T-helper 1 cell treated with Interleukin-12 subunit alpha and Interleukin-12 subunit beta and Interleukin-4 antibody, amounts not matched to agents 30 μg/mL and 1 μg/mL, for 36 hours (primary cell): ENCODE data around the gene FTCDNL1.

Experiments
- H3K27ac Mint-ChIP-seq: one replicate; pipeline ENCODE4 v1.8.0; 2021; ENCODE audit warnings: mild to moderate bottlenecking, mixed read lengths
- H3K27me3 Mint-ChIP-seq: one replicate; pipeline ENCODE4 v1.8.0; 2021; ENCODE audit warnings: low read depth, mixed read lengths
- H3K36me3 Mint-ChIP-seq: one replicate; pipeline ENCODE4 v1.8.0; 2021; ENCODE audit warnings: low read depth, mixed read lengths
- H3K4me1 Mint-ChIP-seq: one replicate; pipeline ENCODE4 v1.8.0; 2021; ENCODE audit warnings: low read depth, mixed read lengths
- H3K4me3 Mint-ChIP-seq: one replicate; pipeline ENCODE4 v1.8.0; 2021; ENCODE audit warnings: mild to moderate bottlenecking, moderate library complexity, mixed read lengths
- H3K9me3 Mint-ChIP-seq: one replicate; pipeline ENCODE4 v1.8.0; 2021; ENCODE audit warnings: mixed read lengths

Gene FTCDNL1

DNA sequence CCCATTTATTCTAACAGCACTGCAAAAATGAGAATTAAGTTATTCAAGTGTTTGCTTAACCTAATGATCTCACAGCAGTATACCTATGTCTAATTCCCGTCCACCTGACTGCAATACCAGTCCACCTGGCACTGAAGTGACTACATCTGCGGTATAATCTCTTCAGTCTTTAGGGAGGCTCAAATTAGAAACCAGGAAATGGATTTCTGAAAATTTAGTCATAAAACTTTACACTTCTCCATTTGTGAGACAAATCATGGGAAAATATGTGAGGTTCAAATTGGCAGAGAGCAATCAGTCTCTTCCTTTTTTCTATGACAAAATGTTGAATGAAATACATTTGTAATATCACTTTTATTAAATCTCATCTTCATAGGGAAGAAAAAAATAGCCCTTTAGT lies 33.0 kb downstream of the FTCDNL1 start:
- Mint-ChIP-seq H3K4me3 (no peak overlapping the region), H3K9me3 (no peaks in the 10 kb centered on the region), H3K36me3 (no peaks in the 10 kb centered on the region), H3K27me3 (peaks cover 10% of the 10 kb centered on the region), H3K4me1 (no peaks in the 10 kb centered on the region), H3K27ac (no peak overlapping the region)

DNA sequence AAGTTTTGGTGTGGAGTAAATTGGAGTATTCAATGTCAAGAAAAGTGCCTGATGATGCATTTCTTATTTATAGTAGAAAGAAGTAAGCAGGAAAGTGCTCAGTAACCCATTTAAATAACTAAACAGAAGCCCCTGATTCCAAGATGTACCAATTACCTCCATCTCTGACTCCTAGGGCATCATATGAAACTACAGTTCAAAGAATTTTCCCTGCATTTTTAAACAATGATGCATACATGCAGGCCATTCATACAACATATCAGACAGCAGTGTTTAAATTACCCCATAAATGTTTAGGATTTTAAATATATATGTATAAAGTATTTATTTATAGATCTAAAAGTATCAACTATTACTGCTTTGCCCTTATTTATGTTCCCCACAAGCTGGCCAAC lies 36.2 kb downstream of the FTCDNL1 start:
- Mint-ChIP-seq H3K9me3 (no peaks in the 10 kb centered on the region), H3K27ac (no peak overlapping the region), H3K4me3 (no peak overlapping the region), H3K36me3 (no peaks in the 10 kb centered on the region), H3K4me1 (no peaks in the 10 kb centered on the region), H3K27me3 (peaks cover 10% of the 10 kb centered on the region)

DNA sequence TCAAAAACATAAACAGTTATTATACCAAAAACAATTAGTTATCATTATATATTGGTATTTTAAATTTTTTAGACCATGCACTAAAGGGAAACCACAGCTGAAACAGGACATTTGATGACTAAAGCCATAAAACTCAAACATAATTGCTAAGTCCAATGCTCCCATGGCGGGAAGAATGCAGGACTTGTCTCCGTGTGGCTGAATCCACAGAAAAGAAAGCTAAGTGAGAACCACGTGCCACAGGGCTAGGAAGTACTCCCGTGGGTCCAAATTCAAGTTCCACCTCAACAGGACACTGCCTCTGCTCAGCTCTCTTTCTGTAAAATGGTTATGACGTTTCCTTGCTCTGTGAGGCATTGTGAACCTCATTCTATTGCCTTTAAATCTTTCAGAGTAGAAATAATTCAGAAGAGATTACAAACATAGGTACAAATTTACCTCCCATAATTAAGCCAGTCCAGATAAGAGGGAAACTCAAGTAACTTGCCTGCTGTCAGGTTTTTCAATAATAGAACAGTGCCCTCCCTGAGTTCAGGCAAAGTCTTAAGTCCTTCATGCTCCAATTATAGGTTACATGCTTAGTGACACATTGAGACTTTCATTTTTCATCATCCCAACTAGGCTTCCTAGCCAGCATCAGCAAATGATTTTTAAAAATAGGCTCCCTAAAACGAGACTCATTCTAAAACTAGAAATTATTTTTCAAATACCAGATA lies 36.7 kb downstream of the FTCDNL1 start:
- Mint-ChIP-seq H3K27me3 (peaks cover 10% of the 10 kb centered on the region), H3K36me3 (no peaks in the 10 kb centered on the region), H3K9me3 (no peaks in the 10 kb centered on the region), H3K27ac (no peak overlapping the region), H3K4me3 (no peak overlapping the region), H3K4me1 (no peaks in the 10 kb centered on the region)

DNA sequence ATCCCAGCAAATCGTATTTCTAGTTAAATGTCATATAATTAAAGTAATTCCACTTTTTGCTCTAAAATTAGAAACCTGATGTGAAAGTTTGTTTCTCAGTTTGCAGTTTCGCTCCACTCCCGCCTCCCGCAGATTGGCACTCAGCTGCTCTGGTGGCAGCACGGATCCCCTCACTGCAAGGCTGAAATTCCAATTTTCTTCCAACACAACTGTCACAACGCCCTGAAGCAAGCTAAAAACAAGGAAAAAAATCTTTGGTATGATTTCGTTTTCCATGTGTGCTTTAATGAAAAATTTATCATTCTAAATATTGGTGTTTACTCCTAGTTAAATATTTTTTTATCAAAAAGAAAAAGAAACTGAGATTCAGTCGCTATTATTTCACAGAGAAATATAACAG lies 38.5 kb downstream of the FTCDNL1 start:
- no peak overlapping the region for H3K4me3 Mint-ChIP-seq
- H3K4me1 Mint-ChIP-seq, result no peaks in the 10 kb centered on the region
- H3K27ac Mint-ChIP-seq, result no peak overlapping the region
- peaks cover 8% of the 10 kb centered on the region for H3K27me3 Mint-ChIP-seq
- no peaks in the 10 kb centered on the region for H3K36me3 Mint-ChIP-seq
- no peaks in the 10 kb centered on the region for H3K9me3 Mint-ChIP-seq

DNA sequence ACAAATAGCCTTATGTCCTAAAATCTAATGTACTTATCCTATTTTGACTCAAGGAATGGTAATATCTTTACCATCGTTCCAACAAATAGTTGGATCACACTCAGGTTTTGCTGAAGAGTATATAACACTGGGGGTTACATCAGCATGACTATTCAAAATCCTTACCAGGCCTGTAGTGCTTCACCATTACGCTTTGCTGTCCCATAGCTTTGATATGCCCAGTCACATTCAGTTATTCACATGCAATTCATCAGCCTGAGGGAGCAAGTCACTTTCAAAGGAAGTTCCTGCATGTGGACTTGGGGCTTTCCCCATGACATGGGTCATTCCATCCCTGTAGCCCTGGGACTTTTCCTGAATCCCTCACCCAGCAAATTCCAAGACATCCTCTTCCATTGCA lies 39.6 kb downstream of the FTCDNL1 start:
- Mint-ChIP-seq H3K4me3 (no peak overlapping the region), H3K9me3 (no peaks in the 10 kb centered on the region), H3K4me1 (no peaks in the 10 kb centered on the region), H3K27me3 (no peaks in the 10 kb centered on the region), H3K36me3 (no peaks in the 10 kb centered on the region), H3K27ac (no peak overlapping the region)

DNA sequence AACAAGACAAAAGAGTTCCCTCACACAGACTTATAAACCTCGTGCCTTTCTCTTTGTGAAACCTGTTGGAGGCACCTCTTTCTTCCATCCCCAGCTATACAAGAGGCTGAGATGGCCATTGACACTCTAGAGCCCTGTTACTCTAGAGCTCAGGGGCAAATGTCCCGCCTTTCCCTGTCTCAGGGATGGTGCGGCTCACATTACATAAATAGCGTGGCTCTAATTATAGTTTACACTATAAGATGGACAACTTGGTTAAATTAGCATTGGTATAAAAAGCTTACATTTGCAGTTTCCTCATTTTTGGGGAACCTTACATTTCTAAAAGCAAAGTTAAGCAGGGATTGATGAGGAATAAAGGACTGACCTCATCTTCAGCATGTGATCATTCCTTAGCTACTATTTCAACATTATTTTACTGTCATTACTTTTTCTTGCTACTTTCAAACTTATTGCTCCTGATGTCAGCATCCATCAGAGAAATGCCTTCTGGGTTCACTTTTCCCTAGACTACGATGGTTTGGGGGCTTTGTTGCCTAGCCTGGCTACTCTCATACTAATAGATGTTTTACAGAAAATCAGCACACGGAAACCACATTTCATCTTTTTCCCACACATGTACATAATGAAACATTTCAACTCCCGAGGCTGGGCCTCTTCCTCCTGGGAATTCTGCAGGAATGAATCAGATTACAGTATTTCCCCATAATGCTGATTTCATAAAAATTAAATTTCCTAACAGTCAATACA lies 40.4 kb downstream of the FTCDNL1 start:
- no peak overlapping the region for H3K27ac Mint-ChIP-seq
- no peak overlapping the region for H3K4me3 Mint-ChIP-seq
- H3K4me1 Mint-ChIP-seq, result no peaks in the 10 kb centered on the region
- H3K9me3 Mint-ChIP-seq, result no peaks in the 10 kb centered on the region
- H3K27me3 Mint-ChIP-seq, result no peaks in the 10 kb centered on the region
- H3K36me3 Mint-ChIP-seq, result no peaks in the 10 kb centered on the region

DNA sequence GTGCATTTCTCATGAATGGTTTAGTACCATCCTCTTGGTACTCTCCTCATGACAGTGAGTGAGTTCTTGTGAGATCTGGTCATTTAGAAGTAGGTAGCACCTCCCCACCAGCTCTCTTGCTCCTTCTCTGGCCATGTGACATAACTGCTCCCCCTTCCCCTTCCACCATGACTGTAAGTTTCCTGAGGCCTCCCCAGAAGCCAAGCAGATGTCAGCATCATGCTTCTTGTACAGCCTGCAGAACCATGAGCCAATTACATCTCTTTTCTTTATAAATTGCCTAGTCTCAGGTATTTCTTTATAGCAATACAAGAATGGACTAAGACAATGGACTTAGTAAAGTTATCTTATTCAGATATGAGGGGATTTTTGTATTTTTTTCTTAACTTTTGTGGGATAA lies 43.0 kb downstream of the FTCDNL1 start:
- Mint-ChIP-seq H3K27me3 (no peaks in the 10 kb centered on the region), H3K36me3 (no peaks in the 10 kb centered on the region), H3K9me3 (no peaks in the 10 kb centered on the region), H3K4me3 (no peak overlapping the region), H3K27ac (no peak overlapping the region), H3K4me1 (no peaks in the 10 kb centered on the region)

DNA sequence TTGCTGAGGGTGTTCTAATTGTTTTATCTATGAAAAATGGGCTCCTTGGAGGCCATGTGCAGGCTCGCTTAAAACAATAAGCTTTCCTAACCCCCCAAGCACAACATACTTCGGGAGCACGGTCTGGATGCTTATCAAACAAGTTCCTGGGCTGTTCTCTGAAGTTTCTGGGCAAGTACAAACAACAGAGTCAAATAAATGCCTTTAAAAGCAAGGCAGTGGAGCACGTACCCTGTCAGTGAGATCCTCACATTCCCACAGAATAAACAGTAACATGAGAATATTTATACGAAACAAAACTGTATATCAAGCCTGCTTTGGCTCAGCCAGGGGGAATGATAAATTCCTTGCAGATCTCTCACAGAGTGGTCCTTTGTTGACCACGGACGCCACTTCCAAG lies 44.8 kb downstream of the FTCDNL1 start:
- Mint-ChIP-seq H3K4me1 (no peaks in the 10 kb centered on the region), H3K27ac (no peak overlapping the region), H3K36me3 (no peaks in the 10 kb centered on the region), H3K9me3 (no peaks in the 10 kb centered on the region), H3K27me3 (no peaks in the 10 kb centered on the region), H3K4me3 (no peak overlapping the region)

DNA sequence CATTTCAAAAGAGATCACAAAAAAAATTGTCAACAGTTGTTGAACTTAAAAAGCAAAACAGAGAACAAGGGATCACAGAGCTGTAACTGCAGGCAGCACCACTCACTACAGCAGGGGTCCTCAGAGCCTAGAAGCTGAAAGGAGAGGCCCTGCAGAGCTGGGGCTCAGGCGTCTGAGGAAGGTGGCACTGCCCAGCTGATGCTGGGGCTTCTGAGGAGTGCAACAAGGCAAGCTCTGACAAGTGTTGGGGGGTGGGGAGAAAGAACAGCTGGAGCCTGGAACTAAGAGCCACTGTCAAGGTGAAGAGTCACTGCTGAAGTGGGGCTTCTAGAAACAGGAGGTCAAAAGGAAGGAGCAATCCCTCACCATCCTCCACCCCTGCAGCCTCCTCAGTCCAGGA lies 46.2 kb downstream of the FTCDNL1 start:
- H3K36me3 Mint-ChIP-seq, result no peaks in the 10 kb centered on the region
- no peaks in the 10 kb centered on the region for H3K27me3 Mint-ChIP-seq
- no peaks in the 10 kb centered on the region for H3K4me1 Mint-ChIP-seq
- H3K4me3 Mint-ChIP-seq, result no peak overlapping the region
- no peak overlapping the region for H3K27ac Mint-ChIP-seq
- no peaks in the 10 kb centered on the region for H3K9me3 Mint-ChIP-seq

DNA sequence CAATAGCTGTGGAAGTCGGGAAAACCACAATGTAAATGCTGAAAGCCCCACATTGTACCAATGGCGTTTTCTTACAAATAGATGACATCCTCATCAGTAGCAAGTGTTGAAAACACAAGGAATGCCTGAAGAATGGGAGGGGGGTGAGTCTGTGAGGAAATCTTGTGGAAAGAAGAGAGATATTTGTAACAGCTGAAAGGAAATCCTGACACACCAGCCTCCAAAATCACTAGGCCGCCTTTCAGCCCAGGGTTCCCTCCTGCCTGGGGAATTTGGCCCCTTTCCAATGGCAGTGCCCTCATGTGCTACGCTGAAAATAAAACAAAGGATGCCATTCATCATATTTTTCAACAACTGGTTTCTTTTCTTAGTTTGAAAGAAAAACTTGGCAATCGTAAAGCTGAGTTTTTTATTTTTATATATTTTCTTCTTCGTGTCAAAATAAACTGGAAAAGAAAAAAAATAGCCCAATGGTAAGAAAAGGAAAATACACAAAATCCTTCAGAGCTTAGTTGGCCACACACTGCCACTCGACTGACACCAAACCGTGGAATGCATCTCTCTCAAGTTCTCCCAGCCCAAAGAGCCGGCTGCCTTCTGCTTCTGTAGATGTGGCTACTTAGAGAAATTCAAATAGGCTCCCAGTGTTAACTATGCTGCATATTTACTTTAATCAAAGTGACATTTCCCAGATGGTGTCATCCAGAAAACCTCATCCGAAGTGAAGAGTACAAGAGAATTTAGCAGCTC lies 52.0 kb downstream of the FTCDNL1 start:
- no peaks in the 10 kb centered on the region for H3K9me3 Mint-ChIP-seq
- no peak overlapping the region for H3K4me3 Mint-ChIP-seq
- no peak overlapping the region for H3K27ac Mint-ChIP-seq
- H3K4me1 Mint-ChIP-seq, result no peaks in the 10 kb centered on the region
- H3K36me3 Mint-ChIP-seq, result no peaks in the 10 kb centered on the region
- H3K27me3 Mint-ChIP-seq, result no peaks in the 10 kb centered on the region

DNA sequence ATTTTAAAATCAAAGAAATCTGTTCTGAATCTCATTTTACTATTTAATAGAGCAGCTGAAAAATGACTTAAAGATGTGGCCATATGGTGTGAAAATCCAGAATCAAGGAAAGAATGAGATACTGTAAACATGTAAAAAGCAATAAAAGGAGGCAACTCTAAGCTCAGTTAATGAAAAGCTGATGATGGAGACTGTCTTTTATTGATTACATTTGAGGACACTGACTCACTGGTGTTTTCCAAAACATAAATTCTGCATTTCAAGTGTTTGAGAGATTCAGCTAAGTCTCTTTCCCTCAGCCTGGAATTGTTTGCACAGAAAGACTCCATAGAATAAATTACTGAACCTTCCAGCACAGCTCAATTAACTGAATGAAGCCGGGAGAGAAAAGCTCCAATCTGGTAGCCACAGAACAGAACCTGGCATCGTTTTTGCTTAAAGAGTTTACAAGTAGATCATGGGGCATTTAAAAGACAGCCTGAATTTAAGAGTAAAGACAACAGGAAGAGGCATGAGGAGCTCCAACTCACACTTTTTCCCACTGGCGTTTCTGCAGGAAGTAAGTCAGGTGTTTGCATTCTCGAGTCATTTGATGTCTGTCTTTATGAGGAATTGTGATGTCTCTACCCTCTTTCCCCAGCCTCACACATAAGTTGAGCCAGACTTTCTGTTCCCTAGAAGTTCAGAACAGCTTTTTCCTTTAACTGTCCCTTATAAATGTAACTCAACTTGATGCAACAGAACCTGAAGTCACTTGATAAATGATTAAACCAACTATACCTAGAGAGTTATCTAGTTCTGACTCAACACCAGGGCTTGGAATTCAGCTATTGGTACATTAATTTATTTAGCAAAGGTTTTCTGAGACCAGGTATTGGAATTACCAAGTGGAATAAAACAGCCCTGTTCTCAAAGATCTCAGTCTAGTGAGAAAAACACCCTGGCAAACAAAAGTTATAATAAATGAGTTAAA lies 53.3 kb downstream of the FTCDNL1 start:
- no peak overlapping the region for H3K27ac Mint-ChIP-seq
- no peaks in the 10 kb centered on the region for H3K9me3 Mint-ChIP-seq
- no peaks in the 10 kb centered on the region for H3K27me3 Mint-ChIP-seq
- no peak overlapping the region for H3K4me3 Mint-ChIP-seq
- H3K36me3 Mint-ChIP-seq, result no peaks in the 10 kb centered on the region
- no peaks in the 10 kb centered on the region for H3K4me1 Mint-ChIP-seq

DNA sequence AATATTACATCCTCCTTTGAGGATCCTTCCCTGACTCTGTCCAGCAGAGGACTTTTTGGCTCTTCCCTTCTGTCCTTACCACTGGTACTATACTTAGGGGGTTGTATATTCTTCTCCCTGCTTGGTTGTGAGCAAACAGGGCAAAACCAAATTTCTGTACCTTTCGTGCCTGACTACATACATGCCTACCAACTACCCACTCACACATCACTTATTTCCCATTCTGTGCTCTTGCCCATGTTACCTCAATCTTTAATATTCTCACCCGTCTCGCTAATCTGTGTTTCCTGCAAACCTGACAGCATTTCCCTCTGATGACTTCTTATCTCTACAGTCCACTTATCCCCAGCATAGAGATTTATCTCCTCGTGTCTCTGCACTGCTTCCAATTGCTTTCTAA lies 58.6 kb downstream of the FTCDNL1 start:
- H3K27me3 Mint-ChIP-seq, result peaks cover 8% of the 10 kb centered on the region
- no peaks in the 10 kb centered on the region for H3K36me3 Mint-ChIP-seq
- no peaks in the 10 kb centered on the region for H3K9me3 Mint-ChIP-seq
- no peak overlapping the region for H3K4me3 Mint-ChIP-seq
- H3K27ac Mint-ChIP-seq, result no peak overlapping the region
- H3K4me1 Mint-ChIP-seq, result no peaks in the 10 kb centered on the region

DNA sequence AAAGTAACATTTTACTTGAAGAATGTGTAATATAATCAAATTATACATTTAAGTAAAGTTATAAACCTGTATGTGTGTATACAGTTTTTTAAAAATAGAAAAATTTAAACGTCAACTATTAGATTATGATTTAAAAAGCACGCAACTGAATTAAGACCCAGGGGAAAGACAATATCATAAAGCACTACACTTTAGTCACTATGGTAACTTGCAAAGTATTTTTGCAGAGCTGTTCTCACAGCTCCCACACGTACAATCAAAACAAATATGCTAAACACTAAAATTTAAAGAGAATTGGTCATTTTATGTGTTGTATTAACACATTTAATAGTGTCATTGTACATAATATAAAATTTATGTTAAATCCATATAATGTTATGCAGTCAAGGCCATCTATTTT lies 59.7 kb downstream of the FTCDNL1 start:
- Mint-ChIP-seq H3K27ac (no peak overlapping the region), H3K4me3 (no peak overlapping the region)

DNA sequence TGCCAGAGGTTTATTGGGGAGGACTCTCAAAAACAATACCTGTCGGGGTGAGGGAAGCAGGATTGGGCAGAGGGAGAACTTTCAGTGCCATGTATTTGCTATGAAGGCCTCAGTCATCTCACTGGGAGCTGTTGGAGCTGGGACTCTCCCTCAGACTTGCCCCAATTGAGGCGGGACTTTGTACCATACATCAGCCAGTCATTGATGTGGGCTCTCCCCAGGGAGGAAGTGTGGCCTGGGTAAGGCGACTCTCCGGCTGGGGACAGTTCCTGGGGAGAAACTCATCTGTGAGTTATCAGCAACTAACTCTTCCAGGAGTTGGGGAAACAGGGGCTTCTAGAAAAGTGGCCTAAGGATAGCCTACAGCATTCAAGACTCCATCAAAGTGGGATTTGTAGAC lies 66.5 kb downstream of the FTCDNL1 start:
- H3K4me1 Mint-ChIP-seq, result no peaks in the 10 kb centered on the region
- peaks cover 5% of the 10 kb centered on the region for H3K27me3 Mint-ChIP-seq
- no peaks in the 10 kb centered on the region for H3K36me3 Mint-ChIP-seq
- no peak overlapping the region for H3K27ac Mint-ChIP-seq
- no peak overlapping the region for H3K4me3 Mint-ChIP-seq
- H3K9me3 Mint-ChIP-seq, result no peaks in the 10 kb centered on the region

More for the DNA sequence above, 59.7 kb downstream of the FTCDNL1 start:
- no peaks in the 10 kb centered on the region for H3K4me1 Mint-ChIP-seq
- no peaks in the 10 kb centered on the region for H3K9me3 Mint-ChIP-seq
- peaks cover 8% of the 10 kb centered on the region for H3K27me3 Mint-ChIP-seq
- no peaks in the 10 kb centered on the region for H3K36me3 Mint-ChIP-seq
